ENCODE data around the gene METAP1. TPM values are rescaled to one million over a fixed set of nuclear protein-coding genes. Genes with fewer than 3 reads are reported as not detected.
A peak's percentile ranks its signal among the peaks of the same experiment; 100 is the strongest.

The METAP1 gene
- total and polyA plus RNA-seq, 2 of the 8 experiments (the other 6 are each of a cell fraction or from before 2014, with no cell fraction given), result 50.6 to 85.2 TPM

DNA sequence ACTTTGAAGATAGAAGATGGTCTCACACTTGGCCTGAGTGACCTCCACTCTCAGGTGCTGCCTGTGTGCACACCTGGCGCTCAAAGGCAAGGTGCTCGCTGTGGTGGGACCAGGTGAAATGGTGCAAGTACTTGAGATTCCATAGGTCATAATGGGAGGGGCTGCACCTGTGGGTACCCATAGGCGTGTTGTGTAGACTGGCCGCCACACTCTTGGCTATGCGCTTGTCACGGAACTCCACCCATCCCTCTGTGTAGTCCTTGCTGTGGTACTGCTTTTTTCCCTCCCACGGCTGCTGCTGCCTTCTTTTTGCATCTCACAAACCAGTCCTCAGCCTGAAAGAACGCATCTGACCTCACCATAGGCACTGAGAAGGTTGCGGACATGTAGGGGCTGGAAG is 27.0 kb downstream of the METAP1 start:
- Histone ChIP-seq H3K36me3 (ENCODE audit: control insufficient read depth in 2 of 4, insufficient read depth in 4 of 4, low read length in 3 of 4) (peaks cover 0 to 7% (median 0%) of the 10 kb centered on the region in 4 experiments; a peak in 2 of 8 replicates), H3K27ac (ENCODE audit: low read depth, low read length) (no peak overlapping the region), H2AK5ac (ENCODE audit: low read depth, low read length) (no peak overlapping the region), H3K14ac (ENCODE audit: insufficient read length) (no peak overlapping the region), H3K56ac (replicated peaks; ENCODE audit: insufficient read length, low read depth, low read length) (no peak overlapping the region), H3K18ac (ENCODE audit: extremely low read depth, low read length) (peak overlapping the region; percentile 38; the same call in 1 of the 2 replicates), H3K79me2 (ENCODE audit: control insufficient read depth in 1 of 2, insufficient read depth in 2 of 2, low read length in 2 of 2) (peaks cover 19 to 100% of the 10 kb centered on the region in 2 experiments), H3K23ac (ENCODE audit: insufficient read length) (no peak overlapping the region), H3K79me1 (ENCODE audit: low read depth, low read length) (peaks cover 2% of the 10 kb centered on the region), H2BK12ac (ENCODE audit: low read depth, low read length) (no peak overlapping the region), H2BK120ac (replicated peaks; ENCODE audit: low read depth, low read length) (no peak overlapping the region), H3K27me3 (replicated peaks in 1 of 4; ENCODE audit: control insufficient read depth in 3 of 4, extremely low read depth in 1 of 4, insufficient read depth in 3 of 4, low read length in 3 of 4) (no peaks in the 10 kb centered on the region), H4K8ac (ENCODE audit: extremely low read depth, insufficient read depth, low read length) (no peak overlapping the region), H3K9ac (replicated peaks in 1 of 4; ENCODE audit: extremely low read depth in 1 of 4, low read depth in 3 of 4, low read length in 3 of 4) (no peak overlapping the region), H3K9me3 (ENCODE audit: insufficient read depth in 2 of 2, low read depth in 1 of 2, low read length in 1 of 2) (no peaks in the 10 kb centered on the region), H3K4me1 (replicated peaks in 1 of 4; ENCODE audit: control insufficient read depth in 3 of 4, insufficient read depth in 4 of 4, low read length in 3 of 4) (peaks cover 0 to 15% (median 8%) of the 10 kb centered on the region in 4 experiments), H4K5ac (ENCODE audit: insufficient read length, low read depth, low read length) (no peak overlapping the region), H3K23me2 (ENCODE audit: low read depth, low read length) (no peaks in the 10 kb centered on the region), H2BK20ac (ENCODE audit: low read length) (no peak overlapping the region), H3K4me3 (ENCODE audit: extremely low read depth in 1 of 4, insufficient read depth in 2 of 4, low read depth in 3 of 4, low read length in 4 of 4) (no peak overlapping the region), H3K4me2 (ENCODE audit: insufficient read depth in 1 of 2, low read depth in 2 of 2, low read length in 2 of 2) (no peak overlapping the region), H4K20me1 (replicated peaks in 1 of 2; ENCODE audit: control insufficient read depth in 1 of 2, insufficient read depth in 2 of 2, low read length in 2 of 2) (peaks cover 5 to 17% of the 10 kb centered on the region in 2 experiments), H2BK5ac (ENCODE audit: low read depth, low read length) (peak overlapping the region; percentile 28; the same call in 1 of the 2 replicates), H4K91ac (replicated peaks; ENCODE audit: insufficient read length, low read length) (no peak overlapping the region), H2AFZ (ENCODE audit: low read length) (no peak overlapping the region), H3K4ac (replicated peaks; ENCODE audit: insufficient read length, low read depth, low read length) (no peak overlapping the region), H2BK15ac (ENCODE audit: low read length) (0 out of 2 replicates have a peak overlapping the region, but pooled peaks have one; percentile 3)
- no peak for FAIRE-seq
- POLR2A ChIA-PET (ENCODE audit: partially characterized antibody), result no interaction called here
- 87% methylated on average over 9 of the region's 9 CpGs; no CpG with 5 or more reads in 1 of the 2 experiments for WGBS, 2 experiments (ENCODE audit: extremely low coverage in 1 of 2, insufficient coverage in 1 of 2, insufficient read length in 1 of 2, insufficient replicate concordance in 2 of 2, low coverage in 1 of 2, low lambda C conversion rate in 2 of 2, missing lambda C conversion rate in 1 of 2)
- CTCF ChIA-PET (ENCODE audit: partially characterized antibody), result interaction anchor here (2.1 kb wide), 1 partner anchor 34 kb away, joined by 10 read pairs; no protein-coding TSS in a partner anchor
- TF ChIP-seq GTF2F1 (IDR thresholded peaks at IDR 0.05; ENCODE audit: borderline replicate concordance, low read depth, low read length), result no peak
- DNase-seq (ENCODE audit: low read depth in 1 of 2, low spot score in 2 of 2), result no peak
